Liver (tissue), 9 donors: ENCODE measurements around the gene ANKRD13B. TPM values are rescaled to one million over a fixed set of nuclear protein-coding genes. Genes with fewer than 3 reads are reported as not detected.
A peak's percentile ranks its signal among the peaks of the same experiment; 100 is the strongest.

ENCODE experiments used
- DNase-seq: peaks from one replicate; pipeline ENCODE4 v3.0.0-alpha.2; 2017; ENCODE audit warnings: low spot score
- H3K27ac ChIP-seq, 2 donors: one replicate each; pipeline ENCODE4 v1.7.0; 2013; ENCODE audit warnings: inconsistent platforms in 2 of 2, low read length in 2 of 2, control low read depth in 1 of 2, low read depth in 1 of 2, mild to moderate bottlenecking in 1 of 2
- H3K27me3 ChIP-seq, 4 donors: one replicate each; pipeline versions ENCODE4 v1.6.1 to v1.7.0; 2013; ENCODE audit warnings: low read length in 3 of 4, inconsistent platforms in 1 of 4, mild to moderate bottlenecking in 1 of 4, moderate library complexity in 1 of 4; ENCODE audit not compliant: control insufficient read depth in 4 of 4, insufficient read depth in 4 of 4
- H3K36me3 ChIP-seq, 4 donors: one replicate each; pipeline versions ENCODE4 v1.6.1 to v1.7.0; 2013; ENCODE audit warnings: low read length in 3 of 4, mild to moderate bottlenecking in 3 of 4, low read depth in 1 of 4, moderate library complexity in 1 of 4; ENCODE audit not compliant: control insufficient read depth in 4 of 4, insufficient read depth in 3 of 4
- H3K4me1 ChIP-seq, 4 donors: one replicate each; pipeline versions ENCODE4 v1.6.1 to v1.7.0; 2013; ENCODE audit warnings: low read length in 3 of 4, mild to moderate bottlenecking in 3 of 4, moderate library complexity in 1 of 4; ENCODE audit not compliant: control insufficient read depth in 4 of 4, insufficient read depth in 4 of 4
- H3K4me3 ChIP-seq, 3 donors: one replicate each; pipeline versions ENCODE4 v1.6.1 to v1.7.0; 2013; ENCODE audit warnings: low read length in 3 of 3, control low read depth in 1 of 3, low read depth in 1 of 3, mild to moderate bottlenecking in 1 of 3
- H3K9ac ChIP-seq, 2 donors: one replicate each; pipeline ENCODE4 v1.7.0; 2013; ENCODE audit warnings: low read length in 2 of 2, mild to moderate bottlenecking in 2 of 2, moderate library complexity in 2 of 2, control low read depth in 1 of 2, low read depth in 1 of 2
- H3K9me3 ChIP-seq, 4 donors: one replicate each; pipeline versions ENCODE4 v1.6.1 to v1.7.0; 2013; ENCODE audit warnings: low read length in 3 of 4; ENCODE audit not compliant: control insufficient read depth in 4 of 4
- EGR1 ChIP-seq, 2 donors: IDR thresholded peaks; 2 replicates each; pipeline ENCODE4 v1.6.1; 2016 to 2018; ENCODE audit warnings: antibody characterized with exemption in 2 of 2, low read depth in 2 of 2
- FOXA1 ChIP-seq: IDR thresholded peaks from 2 replicates; pipeline ENCODE4 v1.6.1; 2016; ENCODE audit warnings: antibody characterized with exemption
- FOXA2 ChIP-seq: IDR thresholded peaks from 2 replicates; pipeline ENCODE4 v1.6.1; 2016; ENCODE audit warnings: antibody characterized with exemption
- GABPA ChIP-seq, 2 donors: IDR thresholded peaks in 1 of 2; conservative IDR thresholded peaks in 1 of 2; 2 replicates each; pipeline ENCODE4 v1.6.1; 2016; ENCODE audit warnings: antibody characterized with exemption in 2 of 2, mild to moderate bottlenecking in 1 of 2, moderate library complexity in 1 of 2
- HNF4A ChIP-seq, 2 donors: conservative IDR thresholded peaks; 2 replicates each; pipeline ENCODE4 v1.6.1; 2016; ENCODE audit warnings: antibody characterized with exemption in 2 of 2, mild to moderate bottlenecking in 2 of 2
- HNF4G ChIP-seq: IDR thresholded peaks from 2 replicates; pipeline ENCODE4 v1.6.1; 2016; ENCODE audit warnings: antibody characterized with exemption
- JUND ChIP-seq, 2 donors: IDR thresholded peaks; 2 replicates each; pipeline ENCODE4 v1.6.1; 2016; ENCODE audit warnings: antibody characterized with exemption in 2 of 2
- NR2F2 ChIP-seq: IDR thresholded peaks from 2 replicates; pipeline ENCODE4 v1.6.1; 2016; ENCODE audit warnings: antibody characterized with exemption
- RAD21 ChIP-seq, 2 donors: IDR thresholded peaks; 2 replicates each; pipeline ENCODE4 v1.6.1; 2016; ENCODE audit warnings: antibody characterized with exemption in 2 of 2, mild to moderate bottlenecking in 2 of 2
- RXRA ChIP-seq, 2 donors: IDR thresholded peaks; 2 replicates each; pipeline ENCODE4 v1.6.1; 2017 to 2018; ENCODE audit warnings: antibody characterized with exemption in 2 of 2, mild to moderate bottlenecking in 1 of 2
- SP1 ChIP-seq: IDR thresholded peaks from 2 replicates; pipeline ENCODE4 v1.6.1; 2018; ENCODE audit warnings: antibody characterized with exemption, mild to moderate bottlenecking
- TAF1 ChIP-seq: conservative IDR thresholded peaks from 2 replicates; pipeline ENCODE4 v1.6.1; 2016; ENCODE audit warnings: antibody characterized with exemption, mild to moderate bottlenecking
- YY1 ChIP-seq: IDR thresholded peaks from 2 replicates; pipeline ENCODE4 v1.6.1; 2016; ENCODE audit warnings: antibody characterized with exemption, mild to moderate bottlenecking
- WGBS: extraction: QIAGEN DNeasy Blood & Tissue Kit; methylation state at CpG from one replicate; pipeline ENCODE4 v1.1.7; 2013; 5-methylcytosine and 5-hydroxymethylcytosine counted together
- polyA plus RNA-seq, 2 donors: library from polyadenylated mRNA; stranded (reverse) in 1 of 2; unstranded in 1 of 2; fragments of 200-250 nt in 1 of 2; fragments of >200 nt in 1 of 2; fragmentation: Nextera tagmentation in 1 of 2; extraction: Ambion mirVana in 1 of 2; gene quantifications; one replicate each; pipeline versions ENCODE4 v1.2.1 to v1.2.3, GENCODE V29; 2013 to 2015
- total RNA-seq, 2 donors: library from RNA; depleted of rRNA; stranded (reverse); fragments of >200 nt; gene quantifications; one replicate each; pipeline ENCODE4 v1.2.3, GENCODE V29; 2014
- TF ChIP-seq, protein P1 (sequence below): fragments of 150-350 bp; IDR thresholded peaks from 2 replicates; pipeline ENCODE4 v1.5.1; 2017; ENCODE audit warnings: improper control_type of control experiment, low read depth, low read length; ENCODE audit not compliant: missing input control
- TF ChIP-seq, protein P2 (sequence below): IDR thresholded peaks from 2 replicates; pipeline ENCODE4 v1.6.1; 2016; ENCODE audit warnings: antibody characterized with exemption
- TF ChIP-seq, protein P3 (sequence below): IDR thresholded peaks from 2 replicates; pipeline ENCODE4 v1.6.1; 2016; ENCODE audit warnings: antibody characterized with exemption, mild to moderate bottlenecking
- TF ChIP-seq, protein P4 (sequence below): IDR thresholded peaks from 2 replicates; pipeline ENCODE4 v1.6.1; 2016; ENCODE audit warnings: antibody characterized with exemption
- TF ChIP-seq, protein P5 (sequence below): IDR thresholded peaks from 2 replicates; pipeline ENCODE4 v1.6.1; 2016; ENCODE audit warnings: antibody characterized with exemption
- donor health status: healthy.
- donor health status: healthy.
- donor health status: healthy.
- donor health status: healthy.
- donor health status: healthy.

The ANKRD13B gene
- total and polyA plus RNA-seq, 4 donors: 0.06 to 1.6 (median 0.51) TPM

DNA sequence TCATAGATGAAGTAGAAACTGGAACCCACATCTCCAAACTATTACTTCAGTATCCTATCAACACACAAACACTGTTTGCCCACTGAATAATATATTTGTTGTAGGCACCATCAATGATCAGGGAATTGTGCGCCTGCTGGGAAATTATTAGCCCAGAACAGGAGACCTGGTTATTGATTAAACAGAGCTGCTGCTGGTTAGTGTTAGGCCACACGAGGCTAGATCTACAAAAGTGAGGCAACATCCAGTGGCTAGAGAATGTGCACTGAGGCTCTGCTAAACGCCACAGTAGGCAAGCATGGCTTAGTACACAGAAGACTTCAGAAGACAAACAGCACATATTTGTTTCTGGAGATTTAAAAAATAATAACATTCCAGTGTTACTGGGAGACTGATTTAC lies 37.1 kb upstream of the ANKRD13B start:
- H3K9me3 ChIP-seq: no peaks in the 10 kb centered on the region
- H3K36me3 ChIP-seq: no peaks in the 10 kb centered on the region
- WGBS: 31% methylated on average over 3 of the region's 3 CpGs
- no peak for DNase-seq
- TF ChIP-seq TAF1 (peak; percentile 34), JUND (IDR thresholded peaks at IDR 0.05) (peak; percentile 46), RAD21 (IDR thresholded peaks at IDR 0.05) (peak; percentile 33 to 51), NR2F2 (no peak), YY1 (peak; percentile 74), SP1 (peak; percentile 76), HNF4G (no peak), EGR1 (IDR thresholded peaks at IDR 0.05; ENCODE audit: low read depth in 2 of 2) (peak in 1 of 2 donors; percentile 53), GABPA (IDR thresholded peaks at IDR 0.05 in 1 of 2, conservative IDR thresholded peaks at IDR 0.05 in 1 of 2) (peak in 1 of 2 donors; percentile 18), FOXA1 (peak; percentile 63), RXRA (IDR thresholded peaks at IDR 0.05) (peak; percentile 78 to 84), HNF4A (conservative IDR thresholded peaks at IDR 0.05) (peak; percentile 58 to 74), FOXA2 (peak; percentile 64)
- TF ChIP-seq, protein P1, sequence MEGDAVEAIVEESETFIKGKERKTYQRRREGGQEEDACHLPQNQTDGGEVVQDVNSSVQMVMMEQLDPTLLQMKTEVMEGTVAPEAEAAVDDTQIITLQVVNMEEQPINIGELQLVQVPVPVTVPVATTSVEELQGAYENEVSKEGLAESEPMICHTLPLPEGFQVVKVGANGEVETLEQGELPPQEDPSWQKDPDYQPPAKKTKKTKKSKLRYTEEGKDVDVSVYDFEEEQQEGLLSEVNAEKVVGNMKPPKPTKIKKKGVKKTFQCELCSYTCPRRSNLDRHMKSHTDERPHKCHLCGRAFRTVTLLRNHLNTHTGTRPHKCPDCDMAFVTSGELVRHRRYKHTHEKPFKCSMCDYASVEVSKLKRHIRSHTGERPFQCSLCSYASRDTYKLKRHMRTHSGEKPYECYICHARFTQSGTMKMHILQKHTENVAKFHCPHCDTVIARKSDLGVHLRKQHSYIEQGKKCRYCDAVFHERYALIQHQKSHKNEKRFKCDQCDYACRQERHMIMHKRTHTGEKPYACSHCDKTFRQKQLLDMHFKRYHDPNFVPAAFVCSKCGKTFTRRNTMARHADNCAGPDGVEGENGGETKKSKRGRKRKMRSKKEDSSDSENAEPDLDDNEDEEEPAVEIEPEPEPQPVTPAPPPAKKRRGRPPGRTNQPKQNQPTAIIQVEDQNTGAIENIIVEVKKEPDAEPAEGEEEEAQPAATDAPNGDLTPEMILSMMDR: no peak
- TF ChIP-seq, protein P2, sequence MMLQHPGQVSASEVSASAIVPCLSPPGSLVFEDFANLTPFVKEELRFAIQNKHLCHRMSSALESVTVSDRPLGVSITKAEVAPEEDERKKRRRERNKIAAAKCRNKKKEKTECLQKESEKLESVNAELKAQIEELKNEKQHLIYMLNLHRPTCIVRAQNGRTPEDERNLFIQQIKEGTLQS: peak; percentile 68
- TF ChIP-seq, protein P3, sequence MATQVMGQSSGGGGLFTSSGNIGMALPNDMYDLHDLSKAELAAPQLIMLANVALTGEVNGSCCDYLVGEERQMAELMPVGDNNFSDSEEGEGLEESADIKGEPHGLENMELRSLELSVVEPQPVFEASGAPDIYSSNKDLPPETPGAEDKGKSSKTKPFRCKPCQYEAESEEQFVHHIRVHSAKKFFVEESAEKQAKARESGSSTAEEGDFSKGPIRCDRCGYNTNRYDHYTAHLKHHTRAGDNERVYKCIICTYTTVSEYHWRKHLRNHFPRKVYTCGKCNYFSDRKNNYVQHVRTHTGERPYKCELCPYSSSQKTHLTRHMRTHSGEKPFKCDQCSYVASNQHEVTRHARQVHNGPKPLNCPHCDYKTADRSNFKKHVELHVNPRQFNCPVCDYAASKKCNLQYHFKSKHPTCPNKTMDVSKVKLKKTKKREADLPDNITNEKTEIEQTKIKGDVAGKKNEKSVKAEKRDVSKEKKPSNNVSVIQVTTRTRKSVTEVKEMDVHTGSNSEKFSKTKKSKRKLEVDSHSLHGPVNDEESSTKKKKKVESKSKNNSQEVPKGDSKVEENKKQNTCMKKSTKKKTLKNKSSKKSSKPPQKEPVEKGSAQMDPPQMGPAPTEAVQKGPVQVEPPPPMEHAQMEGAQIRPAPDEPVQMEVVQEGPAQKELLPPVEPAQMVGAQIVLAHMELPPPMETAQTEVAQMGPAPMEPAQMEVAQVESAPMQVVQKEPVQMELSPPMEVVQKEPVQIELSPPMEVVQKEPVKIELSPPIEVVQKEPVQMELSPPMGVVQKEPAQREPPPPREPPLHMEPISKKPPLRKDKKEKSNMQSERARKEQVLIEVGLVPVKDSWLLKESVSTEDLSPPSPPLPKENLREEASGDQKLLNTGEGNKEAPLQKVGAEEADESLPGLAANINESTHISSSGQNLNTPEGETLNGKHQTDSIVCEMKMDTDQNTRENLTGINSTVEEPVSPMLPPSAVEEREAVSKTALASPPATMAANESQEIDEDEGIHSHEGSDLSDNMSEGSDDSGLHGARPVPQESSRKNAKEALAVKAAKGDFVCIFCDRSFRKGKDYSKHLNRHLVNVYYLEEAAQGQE: peak; percentile 57
- TF ChIP-seq, protein P4, sequence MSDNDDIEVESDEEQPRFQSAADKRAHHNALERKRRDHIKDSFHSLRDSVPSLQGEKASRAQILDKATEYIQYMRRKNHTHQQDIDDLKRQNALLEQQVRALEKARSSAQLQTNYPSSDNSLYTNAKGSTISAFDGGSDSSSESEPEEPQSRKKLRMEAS: peak; percentile 79
- TF ChIP-seq, protein P5, sequence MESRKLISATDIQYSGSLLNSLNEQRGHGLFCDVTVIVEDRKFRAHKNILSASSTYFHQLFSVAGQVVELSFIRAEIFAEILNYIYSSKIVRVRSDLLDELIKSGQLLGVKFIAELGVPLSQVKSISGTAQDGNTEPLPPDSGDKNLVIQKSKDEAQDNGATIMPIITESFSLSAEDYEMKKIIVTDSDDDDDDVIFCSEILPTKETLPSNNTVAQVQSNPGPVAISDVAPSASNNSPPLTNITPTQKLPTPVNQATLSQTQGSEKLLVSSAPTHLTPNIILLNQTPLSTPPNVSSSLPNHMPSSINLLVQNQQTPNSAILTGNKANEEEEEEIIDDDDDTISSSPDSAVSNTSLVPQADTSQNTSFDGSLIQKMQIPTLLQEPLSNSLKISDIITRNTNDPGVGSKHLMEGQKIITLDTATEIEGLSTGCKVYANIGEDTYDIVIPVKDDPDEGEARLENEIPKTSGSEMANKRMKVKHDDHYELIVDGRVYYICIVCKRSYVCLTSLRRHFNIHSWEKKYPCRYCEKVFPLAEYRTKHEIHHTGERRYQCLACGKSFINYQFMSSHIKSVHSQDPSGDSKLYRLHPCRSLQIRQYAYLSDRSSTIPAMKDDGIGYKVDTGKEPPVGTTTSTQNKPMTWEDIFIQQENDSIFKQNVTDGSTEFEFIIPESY: peak; percentile 84
- H3K27me3 ChIP-seq: no peaks in the 10 kb centered on the region
- peak overlapping the region; percentile 4 to 39 for H3K27ac ChIP-seq
- peaks cover 7 to 35% (median 27%) of the 10 kb centered on the region in 4 donors for H3K4me1 ChIP-seq
- H3K4me3 ChIP-seq: no peak overlapping the region
- H3K9ac ChIP-seq: no peak overlapping the region
